Mammary epithelial cell (primary cell): ENCODE measurements around the gene HNRNPA3.

Experiments
- CTCF ChIP-seq, 2 donors: IDR thresholded peaks in 1 of 2; conservative IDR thresholded peaks in 1 of 2; 2 replicates each; pipeline ENCODE4 v1.5.1; 2011 to 2012; ENCODE audit warnings: inconsistent platforms in 2 of 2, low read length in 2 of 2, mild to moderate bottlenecking in 2 of 2, control low read depth in 1 of 2, low read depth in 1 of 2; ENCODE audit not compliant: insufficient read depth in 1 of 2; ENCODE audit errors: extremely low read depth in 1 of 2
- EZH2 ChIP-seq: IDR thresholded peaks from 2 replicates; pipeline ENCODE4 v1.6.1; 2012; ENCODE audit warnings: low read length, inconsistent platforms, borderline replicate concordance

DNA sequence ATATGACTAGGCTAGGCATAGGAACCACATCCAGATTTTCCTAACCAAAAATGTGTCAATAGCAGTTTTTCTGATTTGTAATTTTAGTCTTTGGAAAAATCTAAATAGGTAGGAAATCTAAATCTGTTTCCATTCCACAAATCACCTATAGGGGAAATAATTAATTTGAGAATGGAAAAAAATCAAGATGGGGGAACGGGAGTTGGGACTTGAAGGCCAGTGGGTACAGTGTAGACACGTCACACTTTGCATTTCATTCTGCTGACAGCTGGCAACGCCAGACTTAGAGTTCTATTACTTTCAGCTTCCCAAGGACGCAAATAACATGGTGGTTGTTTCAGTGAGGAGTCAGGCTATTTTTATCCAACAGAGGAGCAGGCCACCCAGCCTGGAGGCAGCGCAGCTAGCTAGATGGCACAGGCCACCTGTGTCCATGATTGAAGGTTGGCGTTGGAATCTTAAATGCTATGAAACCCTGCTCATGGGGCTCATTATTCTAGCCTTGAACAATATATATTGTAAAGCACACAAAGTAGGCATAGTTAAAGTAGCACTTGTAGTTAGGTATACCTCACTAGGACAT, 23.4 kb downstream of the HNRNPA3 start:
- no peak for TF ChIP-seq CTCF (conservative IDR thresholded peaks at IDR 0.05 in 1 of 2, IDR thresholded peaks at IDR 0.05 in 1 of 2; ENCODE audit: extremely low read depth in 1 of 2, insufficient read depth in 1 of 2, low read depth in 1 of 2, low read length in 2 of 2)
- no peak for TF ChIP-seq EZH2
